Brain microvascular endothelial cell (primary cell): Measurements from ENCODE around the gene PDLIM7.

Experiments used
- DNase-seq: peaks from one replicate; pipeline ENCODE4 v3.0.0-alpha.2; 2020
- H3K27ac ChIP-seq: fragments of 250-450 bp; sonication (Bioruptor Pico); 2 replicates; pipeline ENCODE4 v1.5.1; 2020; ENCODE audit warnings: mild to moderate bottlenecking, moderate library complexity
- H3K27me3 ChIP-seq: fragments of 250-450 bp; sonication (Bioruptor Pico); replicated peaks from 2 replicates; pipeline ENCODE4 v1.5.1; 2020; ENCODE audit warnings: mild to moderate bottlenecking
- H3K36me3 ChIP-seq: fragments of 250-450 bp; sonication (Bioruptor Pico); replicated peaks from 2 replicates; pipeline ENCODE4 v1.5.1; 2020; ENCODE audit warnings: mild to moderate bottlenecking
- H3K4me3 ChIP-seq: 2 replicates; pipeline ENCODE4 v1.5.1; 2011; ENCODE audit warnings: low read depth, mild to moderate bottlenecking, control low read depth, low read length, moderate library complexity
- in situ Hi-C: cut with HindIII; loops from 2 replicates; pipeline ENCODE4 v1.10.0; 2017; ENCODE audit warnings: low sequenced_read_pairs, low pct_ligation_motif_present
- TF ChIP-seq, protein P1 (sequence below): IDR thresholded peaks from 2 replicates; pipeline ENCODE4 v1.5.1; 2011; ENCODE audit warnings: low read depth, mild to moderate bottlenecking, moderate library complexity, low read length, control low read depth, inconsistent platforms; ENCODE audit errors: missing control alignments

The PDLIM7 gene

DNA sequence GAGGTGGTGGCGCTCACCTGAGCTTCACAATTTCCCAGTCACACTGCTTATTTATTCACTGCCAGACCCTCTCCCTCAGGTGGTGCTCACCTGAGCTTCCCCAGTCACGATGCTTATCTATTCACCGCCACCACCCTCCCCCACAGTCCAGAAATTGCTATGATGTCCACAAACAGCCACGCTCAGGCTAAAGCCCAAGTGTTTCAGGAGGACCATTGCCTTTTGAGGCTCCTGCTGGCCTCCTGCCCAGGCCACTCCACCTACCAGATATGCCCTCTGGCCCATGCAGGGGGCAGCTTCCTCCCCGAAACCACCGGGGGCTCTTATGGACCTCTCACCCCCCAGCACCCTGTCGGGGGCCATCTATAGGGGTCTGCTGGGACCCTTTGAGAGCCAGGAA, 4.6 kb downstream of the PDLIM7 start:
- TF ChIP-seq, protein P1, sequence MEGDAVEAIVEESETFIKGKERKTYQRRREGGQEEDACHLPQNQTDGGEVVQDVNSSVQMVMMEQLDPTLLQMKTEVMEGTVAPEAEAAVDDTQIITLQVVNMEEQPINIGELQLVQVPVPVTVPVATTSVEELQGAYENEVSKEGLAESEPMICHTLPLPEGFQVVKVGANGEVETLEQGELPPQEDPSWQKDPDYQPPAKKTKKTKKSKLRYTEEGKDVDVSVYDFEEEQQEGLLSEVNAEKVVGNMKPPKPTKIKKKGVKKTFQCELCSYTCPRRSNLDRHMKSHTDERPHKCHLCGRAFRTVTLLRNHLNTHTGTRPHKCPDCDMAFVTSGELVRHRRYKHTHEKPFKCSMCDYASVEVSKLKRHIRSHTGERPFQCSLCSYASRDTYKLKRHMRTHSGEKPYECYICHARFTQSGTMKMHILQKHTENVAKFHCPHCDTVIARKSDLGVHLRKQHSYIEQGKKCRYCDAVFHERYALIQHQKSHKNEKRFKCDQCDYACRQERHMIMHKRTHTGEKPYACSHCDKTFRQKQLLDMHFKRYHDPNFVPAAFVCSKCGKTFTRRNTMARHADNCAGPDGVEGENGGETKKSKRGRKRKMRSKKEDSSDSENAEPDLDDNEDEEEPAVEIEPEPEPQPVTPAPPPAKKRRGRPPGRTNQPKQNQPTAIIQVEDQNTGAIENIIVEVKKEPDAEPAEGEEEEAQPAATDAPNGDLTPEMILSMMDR: no peak
- Histone ChIP-seq H3K36me3 (peaks cover 70% of the 10 kb centered on the region), H3K27ac (peak overlapping the region; percentile 97), H3K4me3 (no peak overlapping the region), H3K27me3 (no peaks in the 10 kb centered on the region)
- DNase-seq: no peak
- in situ Hi-C loops: no loop called here

DNA sequence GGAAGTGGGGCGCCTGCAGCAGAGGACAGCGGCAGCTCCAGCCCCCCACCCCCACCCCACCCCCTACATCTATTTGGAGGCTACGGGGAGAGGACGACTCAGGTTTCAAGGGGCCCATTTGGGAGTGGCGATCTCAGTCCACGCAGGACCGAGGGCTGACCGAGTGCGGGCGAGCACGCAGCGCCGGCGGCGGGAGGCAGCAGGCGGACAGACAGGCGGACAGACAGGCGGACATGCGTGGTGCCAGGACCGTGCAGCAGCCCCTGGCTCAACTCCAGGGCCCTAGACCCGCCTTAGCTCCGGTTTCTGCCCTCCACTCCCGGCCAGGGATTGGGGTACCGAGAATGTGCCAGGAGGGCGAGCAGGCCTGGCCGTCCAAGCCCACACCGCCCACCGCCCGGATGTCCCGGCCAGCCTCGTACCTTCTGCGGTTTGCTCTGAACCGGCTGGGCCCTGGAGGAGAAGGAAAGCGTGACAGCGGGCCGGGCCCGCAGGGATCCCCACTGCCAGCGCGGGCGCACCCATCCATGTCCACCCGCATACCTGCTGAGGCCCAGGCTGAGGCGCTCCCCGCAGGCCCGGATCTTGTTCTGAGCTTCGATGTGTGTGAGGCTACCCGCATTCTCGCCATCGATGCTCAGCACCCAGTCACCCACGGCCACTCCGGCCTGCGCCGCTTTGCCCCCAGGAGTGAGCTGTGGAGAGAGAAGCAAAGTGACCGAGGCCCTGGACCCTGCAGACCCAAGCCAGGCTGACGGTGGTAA, 5.2 kb downstream of the PDLIM7 start:
- in situ Hi-C loops: no loop called here
- TF ChIP-seq, protein P1: no peak
- no peak for DNase-seq
- H3K36me3 ChIP-seq: peaks cover 76% of the 10 kb centered on the region
- H3K27ac ChIP-seq: no peak overlapping the region
- no peaks in the 10 kb centered on the region for H3K27me3 ChIP-seq
- no peak overlapping the region for H3K4me3 ChIP-seq

DNA sequence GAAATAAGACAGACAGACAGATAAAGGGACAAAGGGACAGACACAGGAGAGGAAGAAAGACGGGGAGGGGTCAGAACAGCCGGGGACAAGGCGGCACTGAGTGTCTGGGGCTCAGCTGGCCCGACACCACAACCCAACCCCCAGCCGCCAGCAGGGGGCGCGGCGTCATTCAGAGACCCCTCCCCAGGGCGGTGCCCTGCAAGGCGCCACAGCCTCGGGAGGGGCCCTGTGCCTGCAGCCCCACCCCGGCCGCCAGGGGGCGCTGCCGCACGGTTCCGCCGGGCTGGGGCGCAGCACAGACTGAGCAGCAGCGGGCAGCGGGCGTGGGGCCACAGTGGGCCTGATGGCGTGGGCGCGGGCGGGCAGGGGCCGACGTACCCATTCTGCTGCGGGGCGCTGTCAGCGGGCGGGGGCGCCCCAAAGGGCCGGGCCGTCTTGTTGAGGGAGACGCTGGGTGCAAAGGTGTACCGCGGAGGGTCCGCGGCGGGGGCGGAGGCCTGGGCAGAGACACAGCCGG, 5.9 kb downstream of the PDLIM7 start:
- DNase-seq: no peak
- peak overlapping the region; percentile 17 for H3K27ac ChIP-seq

DNA sequence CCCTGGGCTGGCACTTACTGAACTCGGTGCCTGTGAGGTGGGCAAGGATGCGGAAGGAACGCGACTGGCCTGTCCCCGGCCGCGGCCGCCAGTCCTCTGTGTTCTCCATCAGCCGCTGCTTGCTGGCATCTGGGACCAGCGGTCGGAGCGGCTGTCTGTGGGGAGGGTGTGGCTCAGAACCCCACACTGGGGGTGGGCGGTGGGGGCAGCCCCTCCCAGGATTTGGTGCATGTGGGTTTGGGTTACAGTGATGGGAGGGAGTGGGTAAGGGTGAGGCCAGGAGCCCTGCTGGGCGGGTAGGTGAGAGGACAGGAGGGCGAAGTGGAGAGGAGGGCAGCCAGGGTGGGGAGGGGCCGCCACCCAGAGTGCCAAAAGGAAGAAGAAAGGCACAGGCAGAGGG, 6.4 kb downstream of the PDLIM7 start:
- DNase-seq: no peak
- H3K27me3 ChIP-seq: no peaks in the 10 kb centered on the region
- H3K36me3 ChIP-seq: peaks cover 88% of the 10 kb centered on the region
- no peak overlapping the region for H3K4me3 ChIP-seq
- H3K27ac ChIP-seq: peak overlapping the region; percentile 17
- in situ Hi-C loops: no loop called here
- TF ChIP-seq, protein P1: no peak

More for the DNA sequence above, 5.9 kb downstream of the PDLIM7 start:
- in situ Hi-C loops: no loop called here
- Histone ChIP-seq H3K4me3 (no peak overlapping the region), H3K27me3 (no peaks in the 10 kb centered on the region), H3K36me3 (peaks cover 83% of the 10 kb centered on the region)
- TF ChIP-seq, protein P1: peak; percentile 67

DNA sequence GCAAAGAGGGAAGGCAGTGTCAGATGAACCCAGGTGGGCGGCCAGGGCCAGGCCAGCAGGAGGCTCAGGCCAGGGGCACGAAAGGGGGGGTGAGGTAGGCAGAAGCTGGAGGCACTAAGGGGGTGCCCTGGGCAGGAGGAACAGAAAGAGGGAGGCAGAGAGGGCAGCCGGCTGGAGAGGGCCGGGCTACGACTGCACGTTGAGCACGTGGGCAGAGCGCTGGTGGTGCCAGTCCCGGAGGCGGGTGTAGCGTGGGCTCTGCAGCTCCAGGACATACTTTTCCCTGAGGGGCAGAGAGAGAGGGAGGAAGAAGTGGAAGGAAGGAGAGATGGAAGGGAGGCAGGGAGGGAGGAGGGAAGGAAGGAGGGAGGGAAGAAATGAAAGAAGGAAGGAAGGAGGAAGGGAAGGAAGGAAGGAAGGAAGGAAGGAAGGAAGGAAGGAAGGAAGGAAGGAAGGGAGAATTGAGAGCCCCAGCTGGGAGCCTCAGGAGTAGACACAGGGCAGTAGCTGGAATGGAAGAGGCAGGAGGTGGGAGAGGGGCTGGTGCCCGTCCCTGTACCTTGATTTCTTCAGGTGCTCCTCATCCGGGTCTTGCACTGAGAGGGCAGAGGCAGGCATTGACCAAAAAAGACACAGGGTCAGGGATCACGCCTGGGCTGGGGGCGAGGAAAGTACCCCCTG, 7.0 kb downstream of the PDLIM7 start:
- no peak overlapping the region for H3K4me3 ChIP-seq
- no peak overlapping the region for H3K27ac ChIP-seq
- no peaks in the 10 kb centered on the region for H3K27me3 ChIP-seq
- in situ Hi-C loops: no loop called here
- TF ChIP-seq, protein P1: no peak
- H3K36me3 ChIP-seq: peaks cover 89% of the 10 kb centered on the region
- no peak for DNase-seq
